ENCODE measurements around the gene ITLN1.

GRCh38 chr1:160884579-160884978, 401 bp downstream of the ITLN1 start:
- TF ChIP-seq CTCF (IDR thresholded peaks at IDR 0.05; ENCODE audit: borderline replicate concordance, extremely low read depth, low read length, poor library complexity, severe bottlenecking) (peak; percentile 52), EZH2 (IDR thresholded peaks at IDR 0.05; ENCODE audit: borderline replicate concordance, low read depth, low read length, severe bottlenecking) (no peak)
